ENCODE results near the gene IL31.
A peak's percentile ranks its signal among the peaks of the same experiment; 100 is the strongest.

IL31 gene

DNA sequence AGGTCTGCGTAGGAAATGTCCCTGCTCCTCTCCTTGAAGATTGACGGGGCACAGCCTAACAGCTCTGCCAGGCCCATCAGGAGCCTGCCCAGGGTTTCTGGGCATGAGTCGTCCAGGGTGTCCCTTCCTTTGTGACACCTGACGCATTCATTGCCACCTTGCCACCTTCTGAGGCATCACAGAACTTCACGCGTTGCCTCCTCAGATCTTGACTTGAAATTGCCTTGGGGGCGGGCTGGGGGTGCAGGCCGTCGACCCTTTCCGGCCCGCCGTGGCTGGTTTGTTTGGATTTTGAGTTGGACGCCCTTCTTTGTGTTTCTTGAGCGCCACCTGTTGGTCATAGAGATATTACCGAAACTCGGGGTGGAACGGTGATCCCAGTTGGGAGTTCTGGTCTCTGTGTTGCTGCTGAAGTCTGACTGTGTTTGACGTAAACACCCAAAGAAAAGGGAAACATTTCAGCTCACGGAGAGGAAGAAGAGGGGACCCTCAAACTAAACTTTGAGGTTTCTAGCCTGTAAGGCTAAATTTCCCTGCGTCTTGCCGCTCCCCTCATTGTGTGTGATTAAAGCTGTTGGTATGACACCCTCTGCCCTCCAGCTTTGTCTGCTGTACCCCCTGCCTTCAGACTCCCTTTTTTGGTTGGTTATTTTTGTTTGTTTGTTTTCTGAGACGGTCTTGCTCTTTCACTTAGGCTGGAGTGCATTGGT, 50.8 kb downstream of the IL31 start:
- no peak for DNase-seq (ENCODE audit: low read depth, low spot score)
- TF ChIP-seq, protein P1, sequence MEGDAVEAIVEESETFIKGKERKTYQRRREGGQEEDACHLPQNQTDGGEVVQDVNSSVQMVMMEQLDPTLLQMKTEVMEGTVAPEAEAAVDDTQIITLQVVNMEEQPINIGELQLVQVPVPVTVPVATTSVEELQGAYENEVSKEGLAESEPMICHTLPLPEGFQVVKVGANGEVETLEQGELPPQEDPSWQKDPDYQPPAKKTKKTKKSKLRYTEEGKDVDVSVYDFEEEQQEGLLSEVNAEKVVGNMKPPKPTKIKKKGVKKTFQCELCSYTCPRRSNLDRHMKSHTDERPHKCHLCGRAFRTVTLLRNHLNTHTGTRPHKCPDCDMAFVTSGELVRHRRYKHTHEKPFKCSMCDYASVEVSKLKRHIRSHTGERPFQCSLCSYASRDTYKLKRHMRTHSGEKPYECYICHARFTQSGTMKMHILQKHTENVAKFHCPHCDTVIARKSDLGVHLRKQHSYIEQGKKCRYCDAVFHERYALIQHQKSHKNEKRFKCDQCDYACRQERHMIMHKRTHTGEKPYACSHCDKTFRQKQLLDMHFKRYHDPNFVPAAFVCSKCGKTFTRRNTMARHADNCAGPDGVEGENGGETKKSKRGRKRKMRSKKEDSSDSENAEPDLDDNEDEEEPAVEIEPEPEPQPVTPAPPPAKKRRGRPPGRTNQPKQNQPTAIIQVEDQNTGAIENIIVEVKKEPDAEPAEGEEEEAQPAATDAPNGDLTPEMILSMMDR (IDR thresholded peaks at IDR 0.05; ENCODE audit: insufficient read depth, low read length, missing control alignments) = peak; percentile 59
- CTCF ChIA-PET = interaction anchor here (0.6 to 17.0 kb wide), 49 partner anchors 8 to 351 kb away, joined by 3 to 504 read pairs (median 5); partner anchors contain the start of genes CFAP251 and MLXIP
- POLR2A ChIA-PET = interaction anchor here (0.6 to 1.5 kb wide), 2 partner anchors 45 to 60 kb away, joined by 4 to 5 read pairs; partner anchors contain the start of gene MLXIP
- H3K4me3 ChIP-seq (ENCODE audit: low read depth, low read length) = no peak overlapping the region; the same call in 1 of the 2 replicates
